Tibial artery (tissue), 4 donors: ENCODE results near the gene EPB41L4B.
"Not testable (repeated sequence)": the region's sequence is repeated elsewhere in the genome, so short reads cannot be mapped to it uniquely, and the experiment has no call there.

Experiments
- DNase-seq, 2 donors: peaks; one replicate each; pipeline ENCODE4 v3.0.0-alpha.2; 2019
- H3K27ac ChIP-seq, 2 donors: fragments of 200-600 bp; sonication (generic) in 1 of 2; 1 replicate in 1 of 2; 2 replicates in 1 of 2; pipeline ENCODE4 v1.5.1; 2018 to 2019; ENCODE audit warnings: mild to moderate bottlenecking in 1 of 2
- H3K27me3 ChIP-seq, 2 donors: fragments of 200-600 bp; sonication (generic) in 1 of 2; one replicate each; pipeline versions ENCODE4 v1.5.1 to v1.6.0; 2016 to 2019
- H3K36me3 ChIP-seq, 3 donors: fragments of 200-600 bp; sonication (generic) in 2 of 3; one replicate each; pipeline ENCODE4 v1.5.1; 2016 to 2019; ENCODE audit warnings: mild to moderate bottlenecking in 2 of 3
- H3K4me1 ChIP-seq, 4 donors: fragments of 200-600 bp; sonication (generic) in 2 of 4; 1 replicate in 3 of 4; 2 replicates in 1 of 4; pipeline ENCODE4 v1.5.1; 2016 to 2019
- H3K4me3 ChIP-seq, 2 donors: fragments of 200-600 bp; sonication (generic) in 1 of 2; 1 replicate in 1 of 2; 2 replicates in 1 of 2; pipeline ENCODE4 v1.5.1; 2018 to 2019; ENCODE audit warnings: mild to moderate bottlenecking in 2 of 2
- H3K9me3 ChIP-seq, 3 donors: fragments of 200-600 bp; sonication (generic) in 1 of 3; one replicate each; pipeline ENCODE4 v1.5.1; 2016 to 2019
- intact Hi-C: fragments of 100-400 bp; cut with DNase I; formaldehyde crosslinking; loops from one replicate; pipeline ENCODE4 v1.15.0; 2023; ENCODE audit warnings: low total_unique reads
- TF ChIP-seq, protein P1 (sequence below), 2 experiments: fragments of 200-600 bp in 1 of 2; fragments of 450-650 bp in 1 of 2; IDR thresholded peaks; one replicate each; pipeline ENCODE4 v1.5.1; 2017 to 2019; ENCODE audit warnings: antibody characterized with exemption in 2 of 2, mild to moderate bottlenecking in 1 of 2, moderate library complexity in 1 of 2

The EPB41L4B gene

DNA sequence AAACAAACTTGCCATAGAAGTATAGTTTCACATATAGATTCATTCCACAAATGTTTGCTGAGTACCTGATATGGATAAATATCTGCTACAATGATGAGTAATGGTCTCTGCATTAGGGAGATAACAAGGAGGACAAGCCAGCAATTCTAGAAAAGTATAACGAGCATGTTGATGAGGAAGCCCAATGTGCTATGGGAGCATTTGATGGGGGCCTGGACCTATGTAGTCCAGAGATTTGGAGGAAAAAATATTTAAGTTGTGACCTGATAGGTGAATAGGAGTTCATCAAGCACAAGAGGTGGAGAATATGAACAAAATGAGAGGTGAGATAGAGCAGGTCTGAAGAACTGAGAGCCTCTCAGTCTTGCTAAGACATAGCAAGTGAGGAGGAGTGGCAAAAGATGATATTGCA, 186.7 kb downstream of the EPB41L4B start:
- Histone ChIP-seq H3K9me3 (no peaks in the 10 kb centered on the region), H3K27ac (no peak overlapping the region), H3K36me3 (no peaks in the 10 kb centered on the region), H3K4me3 (no peak overlapping the region), H3K4me1 (no peaks in the 10 kb centered on the region), H3K27me3 (no peaks in the 10 kb centered on the region)
- no peak for DNase-seq
- intact Hi-C loops = no loop called here
- TF ChIP-seq, protein P1, sequence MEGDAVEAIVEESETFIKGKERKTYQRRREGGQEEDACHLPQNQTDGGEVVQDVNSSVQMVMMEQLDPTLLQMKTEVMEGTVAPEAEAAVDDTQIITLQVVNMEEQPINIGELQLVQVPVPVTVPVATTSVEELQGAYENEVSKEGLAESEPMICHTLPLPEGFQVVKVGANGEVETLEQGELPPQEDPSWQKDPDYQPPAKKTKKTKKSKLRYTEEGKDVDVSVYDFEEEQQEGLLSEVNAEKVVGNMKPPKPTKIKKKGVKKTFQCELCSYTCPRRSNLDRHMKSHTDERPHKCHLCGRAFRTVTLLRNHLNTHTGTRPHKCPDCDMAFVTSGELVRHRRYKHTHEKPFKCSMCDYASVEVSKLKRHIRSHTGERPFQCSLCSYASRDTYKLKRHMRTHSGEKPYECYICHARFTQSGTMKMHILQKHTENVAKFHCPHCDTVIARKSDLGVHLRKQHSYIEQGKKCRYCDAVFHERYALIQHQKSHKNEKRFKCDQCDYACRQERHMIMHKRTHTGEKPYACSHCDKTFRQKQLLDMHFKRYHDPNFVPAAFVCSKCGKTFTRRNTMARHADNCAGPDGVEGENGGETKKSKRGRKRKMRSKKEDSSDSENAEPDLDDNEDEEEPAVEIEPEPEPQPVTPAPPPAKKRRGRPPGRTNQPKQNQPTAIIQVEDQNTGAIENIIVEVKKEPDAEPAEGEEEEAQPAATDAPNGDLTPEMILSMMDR (IDR thresholded peaks at IDR 0.05) = no peak

DNA sequence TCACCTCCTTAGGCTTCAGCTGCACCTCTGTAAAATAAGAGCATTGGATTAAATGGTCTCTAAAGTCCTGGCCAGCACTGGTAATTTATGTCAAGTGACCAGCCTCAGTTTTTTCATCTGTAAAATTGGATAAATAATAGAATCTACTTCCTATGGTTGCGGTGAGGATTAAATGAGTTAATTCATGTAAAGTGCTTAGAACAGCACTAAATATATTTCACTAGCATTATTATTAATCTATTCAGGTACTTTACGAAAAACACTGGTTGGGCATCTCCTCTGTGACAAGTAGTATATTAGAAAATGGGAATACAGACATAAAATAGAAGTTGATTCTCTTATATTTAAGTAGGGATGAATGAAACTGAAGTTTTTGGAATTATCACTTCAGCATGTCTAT, 187.3 kb downstream of the EPB41L4B start:
- H3K36me3 ChIP-seq = no peaks in the 10 kb centered on the region
- no peak overlapping the region for H3K4me3 ChIP-seq
- H3K9me3 ChIP-seq = no peaks in the 10 kb centered on the region
- H3K27ac ChIP-seq = no peak overlapping the region
- TF ChIP-seq, protein P1 (IDR thresholded peaks at IDR 0.05) = no peak
- intact Hi-C loops = no loop called here
- no peak for DNase-seq
- no peaks in the 10 kb centered on the region for H3K27me3 ChIP-seq
- no peaks in the 10 kb centered on the region for H3K4me1 ChIP-seq

DNA sequence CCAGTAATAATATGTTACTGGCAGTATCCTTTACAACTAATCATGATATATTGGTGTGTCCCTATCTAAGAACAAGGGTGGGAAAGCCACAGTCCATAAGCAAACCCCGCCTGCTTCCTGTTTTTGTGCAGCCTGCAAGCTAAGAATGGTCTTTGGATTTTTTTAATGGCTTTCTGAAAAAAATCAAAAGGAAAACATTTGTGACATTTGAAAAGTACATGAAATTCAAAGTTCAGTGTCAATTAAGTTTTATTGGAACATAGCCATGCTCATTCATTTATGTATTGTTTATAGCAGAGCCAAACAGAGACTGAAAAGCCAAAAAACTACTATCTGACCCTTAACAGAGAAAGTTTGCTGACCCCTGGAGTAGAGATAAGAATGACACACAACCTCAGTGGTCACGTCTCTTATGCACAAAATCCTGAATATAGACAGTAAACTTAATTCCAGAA, 188.3 kb downstream of the EPB41L4B start:
- Histone ChIP-seq H3K36me3 (no peaks in the 10 kb centered on the region), H3K4me3 (no peak overlapping the region), H3K9me3 (no peaks in the 10 kb centered on the region), H3K27me3 (no peaks in the 10 kb centered on the region), H3K27ac (no peak overlapping the region), H3K4me1 (no peaks in the 10 kb centered on the region)
- DNase-seq = no peak
- intact Hi-C loops = no loop called here
- TF ChIP-seq, protein P1 (IDR thresholded peaks at IDR 0.05) = no peak

DNA sequence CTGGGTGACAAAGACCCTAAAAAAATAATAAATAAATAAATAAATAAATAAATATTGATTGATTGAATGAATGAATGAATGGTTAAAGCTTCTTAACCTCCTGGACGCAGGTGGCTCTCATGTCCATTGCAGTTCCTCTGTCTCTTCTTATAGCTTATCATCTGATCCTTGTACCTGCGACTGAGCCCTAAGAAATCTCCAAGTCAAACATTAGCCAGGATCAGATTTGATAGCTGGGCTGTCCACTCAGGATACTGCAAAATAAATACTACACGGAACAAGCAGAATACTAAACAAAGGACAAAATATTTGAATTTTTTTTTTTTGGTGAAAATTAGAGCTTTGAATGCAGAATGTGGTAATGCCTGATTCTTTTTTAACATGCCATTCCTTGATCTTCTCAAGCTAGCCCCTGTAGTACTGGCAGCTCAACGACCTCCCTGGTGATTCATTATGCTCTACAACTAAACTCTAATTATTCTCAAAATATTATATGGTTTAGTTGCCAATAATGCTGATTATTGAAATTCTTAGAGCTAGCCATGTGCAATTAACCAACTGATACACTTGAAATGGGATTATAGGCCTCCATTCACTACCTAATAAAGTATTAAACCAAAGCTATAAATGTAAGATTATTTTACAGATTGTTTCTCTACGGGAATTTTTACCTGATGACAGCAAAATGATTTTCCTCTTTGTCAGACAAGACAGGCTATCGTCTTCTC, 191.2 kb downstream of the EPB41L4B start:
- TF ChIP-seq, protein P1 (IDR thresholded peaks at IDR 0.05) = no peak
- intact Hi-C loops = no loop called here
- Histone ChIP-seq H3K36me3 (no peaks in the 10 kb centered on the region), H3K27me3 (no peaks in the 10 kb centered on the region), H3K27ac (no peak overlapping the region), H3K4me1 (no peaks in the 10 kb centered on the region), H3K9me3 (no peaks in the 10 kb centered on the region), H3K4me3 (no peak overlapping the region)
- DNase-seq = no peak

DNA sequence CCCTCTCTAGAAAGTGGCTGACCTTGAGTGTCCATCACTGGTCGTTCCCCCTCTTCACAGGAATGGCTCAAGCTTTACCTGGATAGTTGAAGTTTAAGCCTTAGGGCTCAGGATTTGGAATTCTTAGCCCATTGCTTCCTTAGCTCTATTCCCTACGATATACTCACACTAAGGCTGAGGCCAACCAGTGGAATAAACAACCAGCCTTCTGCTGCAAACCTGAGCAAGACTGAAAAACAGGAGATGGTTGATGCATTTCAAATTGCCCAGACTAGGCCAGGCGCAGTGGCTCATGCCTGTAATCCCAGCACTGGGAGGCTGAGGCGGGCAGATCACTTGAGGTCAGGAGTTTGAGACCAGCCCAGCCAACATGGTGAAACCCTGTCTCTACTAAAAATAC, 194.2 kb downstream of the EPB41L4B start:
- intact Hi-C loops, H3K9me3 ChIP-seq: not testable (repeated sequence)

DNA sequence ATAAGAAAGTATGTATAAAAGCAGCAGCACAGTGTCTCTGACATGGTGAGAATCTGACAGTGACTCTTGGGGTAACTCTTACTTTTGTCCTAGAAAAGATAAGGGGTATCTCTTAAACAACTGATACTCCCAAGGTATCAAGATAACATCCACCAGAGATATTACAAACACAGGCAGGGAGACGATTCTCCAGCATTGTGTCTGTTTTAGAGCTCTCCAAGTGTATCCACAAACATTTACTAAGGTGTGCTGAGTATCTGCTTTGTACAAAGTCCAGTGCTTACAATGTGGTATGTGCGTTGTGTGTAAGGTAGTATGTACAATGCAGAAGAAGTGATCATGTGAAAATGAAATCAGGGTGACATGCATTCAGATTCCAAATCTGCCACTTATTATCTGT, 196.7 kb downstream of the EPB41L4B start:
- intact Hi-C loops = no loop called here
- H3K4me3 ChIP-seq = no peak overlapping the region
- no peaks in the 10 kb centered on the region for H3K4me1 ChIP-seq
- no peaks in the 10 kb centered on the region for H3K27me3 ChIP-seq
- TF ChIP-seq, protein P1 (IDR thresholded peaks at IDR 0.05) = no peak
- H3K36me3 ChIP-seq = no peaks in the 10 kb centered on the region
- no peaks in the 10 kb centered on the region for H3K9me3 ChIP-seq
- no peak overlapping the region for H3K27ac ChIP-seq
- DNase-seq = no peak

More for the DNA sequence above, 194.2 kb downstream of the EPB41L4B start:
- DNase-seq, H3K4me3 ChIP-seq, H3K27ac ChIP-seq, H3K4me1 ChIP-seq, H3K36me3 ChIP-seq, H3K27me3 ChIP-seq: not testable (repeated sequence)
